Measurements from ENCODE around the gene BCAN. TPM values are rescaled to one million over a fixed set of nuclear protein-coding genes. Genes with fewer than 3 reads are reported as not detected.

BCAN gene
- total and polyA plus RNA-seq, 2 experiments from 2014 or later: 2.3 to 5.5 TPM

DNA sequence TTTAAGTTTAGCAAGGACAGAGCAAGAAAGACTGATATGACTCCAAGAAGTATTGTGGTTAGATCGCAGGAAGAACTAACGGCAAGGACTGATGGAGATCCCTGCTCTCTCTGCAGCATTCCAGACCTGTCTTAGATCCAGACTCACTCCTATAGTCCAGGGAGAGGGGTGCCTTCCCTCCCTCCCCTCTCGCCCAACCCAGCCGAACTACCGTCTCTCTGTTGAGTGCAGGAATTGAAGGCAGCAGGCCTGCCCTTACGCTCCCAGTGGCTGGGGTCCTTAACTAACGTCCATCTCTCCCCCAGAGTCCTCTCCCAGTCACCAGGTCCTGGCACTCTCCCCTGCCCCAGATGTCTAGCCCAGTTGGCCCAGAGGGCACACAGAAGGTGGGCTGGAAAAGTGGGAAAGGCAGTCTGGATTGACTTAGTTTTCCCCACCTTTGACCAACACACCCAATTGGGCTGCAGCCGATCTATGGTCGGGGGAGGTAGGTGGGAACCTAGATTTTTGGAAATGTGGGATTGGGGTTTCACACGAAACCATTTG, 62.3 kb downstream of the BCAN start:
- Histone ChIP-seq H3F3A (replicated peaks; ENCODE audit: low read depth) (peaks cover 25% of the 10 kb centered on the region), H3K79me2 (replicated peaks; ENCODE audit: insufficient read depth) (peaks cover 13% of the 10 kb centered on the region), H3K27ac (ENCODE audit: low read depth) (no peak overlapping the region), H3K4me3 (peak overlapping the region; percentile 67), H3K36me3 (ENCODE audit: insufficient read depth) (no peaks in the 10 kb centered on the region), H3K9me2 (ENCODE audit: insufficient read depth) (no peaks in the 10 kb centered on the region), H3K27me3 (ENCODE audit: insufficient read depth) (peaks cover 27% of the 10 kb centered on the region), H3K4me1 (ENCODE audit: insufficient read depth) (peaks cover 44% of the 10 kb centered on the region), H3K4me2 (peak overlapping the region; percentile 92), H2AFZ (no peak overlapping the region), H4K20me1 (replicated peaks; ENCODE audit: insufficient read depth) (no peaks in the 10 kb centered on the region; the same call in 1 of the 2 replicates)
- H3K27me3 Mint-ChIP-seq (ENCODE audit: insufficient read depth, low read depth, poor library complexity): peaks cover 31% of the 10 kb centered on the region
- H3K4me3 Mint-ChIP-seq: peak overlapping the region; percentile 83
- DNase-seq (ENCODE audit: low spot score) (no peak), ATAC-seq (no peak; the same call in 2 of the 3 replicates)
- peaks cover 29% of the 10 kb centered on the region for H3K36me3 Mint-ChIP-seq (ENCODE audit: low read depth)
- no peaks in the 10 kb centered on the region; the same call in 2 of the 3 replicates for H3K9me3 Mint-ChIP-seq
- H3K4me1 Mint-ChIP-seq: peaks cover 45% of the 10 kb centered on the region
- TF ChIP-seq, protein P1, sequence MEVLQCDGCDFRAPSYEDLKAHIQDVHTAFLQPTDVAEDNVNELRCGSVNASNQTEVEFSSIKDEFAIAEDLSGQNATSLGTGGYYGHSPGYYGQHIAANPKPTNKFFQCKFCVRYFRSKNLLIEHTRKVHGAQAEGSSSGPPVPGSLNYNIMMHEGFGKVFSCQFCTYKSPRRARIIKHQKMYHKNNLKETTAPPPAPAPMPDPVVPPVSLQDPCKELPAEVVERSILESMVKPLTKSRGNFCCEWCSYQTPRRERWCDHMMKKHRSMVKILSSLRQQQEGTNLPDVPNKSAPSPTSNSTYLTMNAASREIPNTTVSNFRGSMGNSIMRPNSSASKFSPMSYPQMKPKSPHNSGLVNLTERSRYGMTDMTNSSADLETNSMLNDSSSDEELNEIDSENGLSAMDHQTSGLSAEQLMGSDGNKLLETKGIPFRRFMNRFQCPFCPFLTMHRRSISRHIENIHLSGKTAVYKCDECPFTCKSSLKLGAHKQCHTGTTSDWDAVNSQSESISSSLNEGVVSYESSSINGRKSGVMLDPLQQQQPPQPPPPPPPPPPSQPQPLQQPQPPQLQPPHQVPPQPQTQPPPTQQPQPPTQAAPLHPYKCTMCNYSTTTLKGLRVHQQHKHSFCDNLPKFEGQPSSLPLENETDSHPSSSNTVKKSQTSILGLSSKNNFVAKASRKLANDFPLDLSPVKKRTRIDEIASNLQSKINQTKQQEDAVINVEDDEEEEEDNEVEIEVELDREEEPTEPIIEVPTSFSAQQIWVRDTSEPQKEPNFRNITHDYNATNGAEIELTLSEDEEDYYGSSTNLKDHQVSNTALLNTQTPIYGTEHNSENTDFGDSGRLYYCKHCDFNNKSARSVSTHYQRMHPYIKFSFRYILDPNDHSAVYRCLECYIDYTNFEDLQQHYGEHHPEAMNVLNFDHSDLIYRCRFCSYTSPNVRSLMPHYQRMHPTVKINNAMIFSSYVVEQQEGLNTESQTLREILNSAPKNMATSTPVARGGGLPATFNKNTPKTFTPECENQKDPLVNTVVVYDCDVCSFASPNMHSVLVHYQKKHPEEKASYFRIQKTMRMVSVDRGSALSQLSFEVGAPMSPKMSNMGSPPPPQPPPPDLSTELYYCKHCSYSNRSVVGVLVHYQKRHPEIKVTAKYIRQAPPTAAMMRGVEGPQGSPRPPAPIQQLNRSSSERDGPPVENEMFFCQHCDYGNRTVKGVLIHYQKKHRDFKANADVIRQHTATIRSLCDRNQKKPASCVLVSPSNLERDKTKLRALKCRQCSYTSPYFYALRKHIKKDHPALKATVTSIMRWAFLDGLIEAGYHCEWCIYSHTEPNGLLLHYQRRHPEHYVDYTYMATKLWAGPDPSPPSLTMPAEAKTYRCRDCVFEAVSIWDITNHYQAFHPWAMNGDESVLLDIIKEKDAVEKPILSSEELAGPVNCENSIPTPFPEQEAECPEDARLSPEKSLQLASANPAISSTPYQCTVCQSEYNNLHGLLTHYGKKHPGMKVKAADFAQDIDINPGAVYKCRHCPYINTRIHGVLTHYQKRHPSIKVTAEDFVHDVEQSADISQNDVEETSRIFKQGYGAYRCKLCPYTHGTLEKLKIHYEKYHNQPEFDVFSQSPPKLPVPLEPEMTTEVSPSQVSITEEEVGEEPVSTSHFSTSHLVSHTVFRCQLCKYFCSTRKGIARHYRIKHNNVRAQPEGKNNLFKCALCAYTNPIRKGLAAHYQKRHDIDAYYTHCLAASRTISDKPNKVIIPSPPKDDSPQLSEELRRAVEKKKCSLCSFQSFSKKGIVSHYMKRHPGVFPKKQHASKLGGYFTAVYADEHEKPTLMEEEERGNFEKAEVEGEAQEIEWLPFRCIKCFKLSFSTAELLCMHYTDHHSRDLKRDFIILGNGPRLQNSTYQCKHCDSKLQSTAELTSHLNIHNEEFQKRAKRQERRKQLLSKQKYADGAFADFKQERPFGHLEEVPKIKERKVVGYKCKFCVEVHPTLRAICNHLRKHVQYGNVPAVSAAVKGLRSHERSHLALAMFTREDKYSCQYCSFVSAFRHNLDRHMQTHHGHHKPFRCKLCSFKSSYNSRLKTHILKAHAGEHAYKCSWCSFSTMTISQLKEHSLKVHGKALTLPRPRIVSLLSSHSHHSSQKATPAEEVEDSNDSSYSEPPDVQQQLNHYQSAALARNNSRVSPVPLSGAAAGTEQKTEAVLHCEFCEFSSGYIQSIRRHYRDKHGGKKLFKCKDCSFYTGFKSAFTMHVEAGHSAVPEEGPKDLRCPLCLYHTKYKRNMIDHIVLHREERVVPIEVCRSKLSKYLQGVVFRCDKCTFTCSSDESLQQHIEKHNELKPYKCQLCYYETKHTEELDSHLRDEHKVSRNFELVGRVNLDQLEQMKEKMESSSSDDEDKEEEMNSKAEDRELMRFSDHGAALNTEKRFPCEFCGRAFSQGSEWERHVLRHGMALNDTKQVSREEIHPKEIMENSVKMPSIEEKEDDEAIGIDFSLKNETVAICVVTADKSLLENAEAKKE (CRISPR knock-in tag; IDR thresholded peaks at IDR 0.05): no peak
- TF ChIP-seq EZH2 (IDR thresholded peaks at IDR 0.05; ENCODE audit: low read depth, unreplicated experiment) (no peak), POLR2AphosphoS5 (IDR thresholded peaks at IDR 0.05; ENCODE audit: low read depth) (no peak), CREB1 (CRISPR knock-in tag; IDR thresholded peaks at IDR 0.05; ENCODE audit: low read depth) (no peak), EZH2phosphoT487 (IDR thresholded peaks at IDR 0.05; ENCODE audit: unreplicated experiment) (no peak)
- TF ChIP-seq, protein P2, sequence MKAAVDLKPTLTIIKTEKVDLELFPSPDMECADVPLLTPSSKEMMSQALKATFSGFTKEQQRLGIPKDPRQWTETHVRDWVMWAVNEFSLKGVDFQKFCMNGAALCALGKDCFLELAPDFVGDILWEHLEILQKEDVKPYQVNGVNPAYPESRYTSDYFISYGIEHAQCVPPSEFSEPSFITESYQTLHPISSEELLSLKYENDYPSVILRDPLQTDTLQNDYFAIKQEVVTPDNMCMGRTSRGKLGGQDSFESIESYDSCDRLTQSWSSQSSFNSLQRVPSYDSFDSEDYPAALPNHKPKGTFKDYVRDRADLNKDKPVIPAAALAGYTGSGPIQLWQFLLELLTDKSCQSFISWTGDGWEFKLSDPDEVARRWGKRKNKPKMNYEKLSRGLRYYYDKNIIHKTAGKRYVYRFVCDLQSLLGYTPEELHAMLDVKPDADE (IDR thresholded peaks at IDR 0.05): no peak
- H3K27ac Mint-ChIP-seq: no peak overlapping the region

Data from GM23338 (cell line).